Astrocyte (in vitro differentiated cells and primary cell): ENCODE measurements around the gene TBC1D10B. TPM values are rescaled to one million over a fixed set of nuclear protein-coding genes. Genes with fewer than 3 reads are reported as not detected.

ENCODE experiments used
- DNase-seq: peaks from one replicate; pipeline ENCODE4 v3.0.0-alpha.2; 2010; ENCODE audit warnings: low read depth
- FAIRE-seq: peaks from 2 replicates; lab custom pipeline; 2011; peaks lifted over from hg19 to GRCh38; lab: Jason Lieb, UNC
- H2AFZ ChIP-seq: 2 replicates; pipeline ENCODE4 v1.6.0; 2012; ENCODE audit warnings: low read depth, low read length, inconsistent platforms
- H3K27ac ChIP-seq: 2 replicates; pipeline ENCODE4 v1.5.1; 2011; ENCODE audit warnings: low read depth, low read length, inconsistent platforms
- H3K27me3 ChIP-seq: 2 replicates; pipeline ENCODE4 v1.6.0; 2011; ENCODE audit warnings: low read length, inconsistent platforms; ENCODE audit not compliant: insufficient read depth
- H3K36me3 ChIP-seq: 2 replicates; pipeline ENCODE4 v1.5.1; 2011; ENCODE audit warnings: low read length, inconsistent platforms; ENCODE audit not compliant: insufficient read depth
- H3K4me1 ChIP-seq: 2 replicates; pipeline ENCODE4 v1.5.1; 2011; ENCODE audit warnings: low read length, inconsistent platforms; ENCODE audit not compliant: insufficient read depth
- H3K4me2 ChIP-seq: 2 replicates; pipeline ENCODE4 v1.6.0; 2012; ENCODE audit warnings: low read length, inconsistent platforms
- H3K4me3 ChIP-seq: 2 replicates; pipeline ENCODE4 v1.5.1; 2011; ENCODE audit warnings: low read depth, mild to moderate bottlenecking, low read length, inconsistent platforms; ENCODE audit not compliant: insufficient read depth
- H3K79me2 ChIP-seq: 2 replicates; pipeline ENCODE4 v1.6.0; 2012; ENCODE audit warnings: mild to moderate bottlenecking, low read length, inconsistent platforms; ENCODE audit not compliant: insufficient read depth
- H3K9ac ChIP-seq: 2 replicates; pipeline ENCODE4 v1.6.0; 2012; ENCODE audit warnings: mild to moderate bottlenecking, low read length, inconsistent platforms
- H3K9me3 ChIP-seq: 2 replicates; pipeline ENCODE4 v1.5.1; 2012; ENCODE audit warnings: low read depth, mild to moderate bottlenecking, low read length, inconsistent platforms; ENCODE audit not compliant: insufficient read depth
- H4K20me1 ChIP-seq: 2 replicates; pipeline ENCODE4 v1.6.0; 2012; ENCODE audit warnings: low read length, inconsistent platforms; ENCODE audit not compliant: insufficient read depth
- H3K27ac Mint-ChIP-seq: one replicate; pipeline ENCODE4 v1.8.0; 2021; ENCODE audit warnings: mild to moderate bottlenecking, mixed read lengths; ENCODE audit not compliant: unreplicated experiment
- H3K27me3 Mint-ChIP-seq: one replicate; pipeline ENCODE4 v1.8.0; 2021; ENCODE audit warnings: low read depth, mixed read lengths; ENCODE audit not compliant: unreplicated experiment
- H3K36me3 Mint-ChIP-seq: one replicate; pipeline ENCODE4 v1.8.0; 2021; ENCODE audit warnings: low read depth, mixed read lengths; ENCODE audit not compliant: unreplicated experiment
- H3K4me1 Mint-ChIP-seq: one replicate; pipeline ENCODE4 v1.8.0; 2021; ENCODE audit warnings: low read depth, mixed read lengths; ENCODE audit not compliant: unreplicated experiment
- H3K4me3 Mint-ChIP-seq: one replicate; pipeline ENCODE4 v1.8.0; 2021; ENCODE audit warnings: mild to moderate bottlenecking, moderate library complexity, mixed read lengths; ENCODE audit not compliant: unreplicated experiment
- H3K9me3 Mint-ChIP-seq: one replicate; pipeline ENCODE4 v1.8.0; 2021; ENCODE audit warnings: mild to moderate bottlenecking, mixed read lengths; ENCODE audit not compliant: unreplicated experiment
- CTCF ChIP-seq: IDR thresholded peaks from 2 replicates; pipeline ENCODE4 v1.5.1; 2011; ENCODE audit warnings: low read depth, mild to moderate bottlenecking, inconsistent platforms, low read length, moderate library complexity; ENCODE audit not compliant: insufficient read depth
- EZH2 ChIP-seq: IDR thresholded peaks from 2 replicates; pipeline ENCODE4 v1.6.1; 2012; ENCODE audit warnings: mild to moderate bottlenecking, low read length, inconsistent platforms; ENCODE audit not compliant: insufficient read depth
- total RNA-seq: library from RNA; stranded (reverse); gene quantifications from 2 replicates; pipeline ENCODE4 v1.2.1, GENCODE V29; 2021

Gene TBC1D10B
- total RNA-seq, 1 donor from 2014 or later: 50.8 TPM

- H3K36me3 ChIP-seq: peaks cover 5% of the 10 kb centered on the region
- Mint-ChIP-seq H3K27me3 (no peaks in the 10 kb centered on the region), H3K4me1 (peaks cover 16% of the 10 kb centered on the region), H3K36me3 (peaks cover 13% of the 10 kb centered on the region), H3K4me3 (peak overlapping the region; percentile 90), H3K27ac (peak overlapping the region; percentile 77), H3K9me3 (peaks cover 3% of the 10 kb centered on the region)
- no peaks in the 10 kb centered on the region for H3K27me3 ChIP-seq
- H4K20me1 ChIP-seq: no peaks in the 10 kb centered on the region
- H3K4me1 ChIP-seq: peaks cover 28% of the 10 kb centered on the region
- peak overlapping the region; percentile 37 for H3K27ac ChIP-seq
- peaks cover 42% of the 10 kb centered on the region for H3K79me2 ChIP-seq
- TF ChIP-seq EZH2: no peak
- TF ChIP-seq CTCF: no peak
- FAIRE-seq: no peak
- H3K9ac ChIP-seq: peak overlapping the region; percentile 79
- DNase-seq: no peak
- peak overlapping the region; percentile 60 for H3K4me3 ChIP-seq
- H3K4me2 ChIP-seq: peak overlapping the region; percentile 86
- H3K9me3 ChIP-seq: no peaks in the 10 kb centered on the region
- H2AFZ ChIP-seq: peak overlapping the region; percentile 72
Measured at GRCh38 chr16:30395992-30396585, 25.8 kb upstream of the TBC1D10B start.

- H3K27ac Mint-ChIP-seq: peak within 1 kb of the TSS; percentile 92
Measured at GRCh38 chr16:30395155-30395991, 25.1 kb upstream of the TBC1D10B start, which contains the start of gene ZNF48. ZNF48 (plus strand) TSS chr16:30395420; CDS start chr16:30395795, 375 bp downstream.

More at GRCh38 chr16:30395155-30395991, 25.1 kb upstream of the TBC1D10B start, which contains the start of gene ZNF48:
- Mint-ChIP-seq H3K9me3 (peaks cover 3% of the 10 kb centered on the region), H3K36me3 (peaks cover 13% of the 10 kb centered on the region), H3K4me3 (peak within 1 kb of the TSS; percentile 90), H3K27me3 (no peaks in the 10 kb centered on the region), H3K4me1 (peaks cover 16% of the 10 kb centered on the region)
- Histone ChIP-seq H3K4me3 (peak within 1 kb of the TSS; percentile 60), H3K9me3 (no peaks in the 10 kb centered on the region), H3K36me3 (peaks cover 5% of the 10 kb centered on the region), H3K4me2 (peak within 1 kb of the TSS; percentile 86), H3K27ac (peak within 1 kb of the TSS; percentile 80), H3K4me1 (peaks cover 26% of the 10 kb centered on the region), H2AFZ (peak within 1 kb of the TSS; percentile 83), H3K79me2 (peaks cover 42% of the 10 kb centered on the region), H4K20me1 (no peaks in the 10 kb centered on the region), H3K9ac (peak within 1 kb of the TSS; percentile 79), H3K27me3 (no peaks in the 10 kb centered on the region)
- FAIRE-seq (no peak), DNase-seq (peak; percentile 84)
- TF ChIP-seq CTCF (no peak), EZH2 (no peak)
